HEK293T (cell line): ENCODE data around the gene DPH7.

Experiments used
- BHLHE40 ChIP-seq: fragments of 450-650 bp; IDR thresholded peaks from 2 replicates; pipeline ENCODE4 v1.6.1; 2016; ENCODE audit warnings: mild to moderate bottlenecking, moderate library complexity, borderline replicate concordance
- ELF4 ChIP-seq: fragments of 450-650 bp; IDR thresholded peaks from 2 replicates; pipeline ENCODE4 v1.6.1; 2017; ENCODE audit warnings: antibody characterized with exemption
- FOXA1 ChIP-seq: fragments of 450-650 bp; IDR thresholded peaks from 2 replicates; pipeline ENCODE4 v1.6.1; 2016; ENCODE audit warnings: mild to moderate bottlenecking
- FOXK2 ChIP-seq: fragments of 450-650 bp; IDR thresholded peaks from 2 replicates; pipeline ENCODE4 v1.6.1; 2016; ENCODE audit warnings: mild to moderate bottlenecking
- FOXM1 ChIP-seq: fragments of 450-650 bp; IDR thresholded peaks from 2 replicates; pipeline ENCODE4 v1.6.1; 2017; ENCODE audit warnings: mild to moderate bottlenecking, borderline replicate concordance
- L3MBTL2 ChIP-seq: fragments of 450-650 bp; conservative IDR thresholded peaks from 2 replicates; pipeline ENCODE4 v1.6.1; 2016; ENCODE audit warnings: mild to moderate bottlenecking
- LEF1 ChIP-seq: fragments of 450-650 bp; IDR thresholded peaks from 2 replicates; pipeline ENCODE4 v1.6.1; 2017; ENCODE audit warnings: mild to moderate bottlenecking, borderline replicate concordance
- NFRKB ChIP-seq: fragments of 450-650 bp; IDR thresholded peaks from 2 replicates; pipeline ENCODE4 v1.6.1; 2016; ENCODE audit warnings: mild to moderate bottlenecking, moderate library complexity
- PKNOX1 ChIP-seq: fragments of 450-650 bp; IDR thresholded peaks from 2 replicates; pipeline ENCODE4 v1.6.1; 2016
- SP1 ChIP-seq: fragments of 450-650 bp; IDR thresholded peaks from 2 replicates; pipeline ENCODE4 v1.6.1; 2017
- SUZ12 ChIP-seq: fragments of 450-650 bp; IDR thresholded peaks from 2 replicates; pipeline ENCODE4 v1.6.1; 2016; ENCODE audit warnings: mild to moderate bottlenecking
- TARDBP ChIP-seq: fragments of 450-650 bp; IDR thresholded peaks from 2 replicates; pipeline ENCODE4 v1.6.1; 2016
- ZNF384 ChIP-seq: fragments of 450-650 bp; IDR thresholded peaks from 2 replicates; pipeline ENCODE4 v1.6.1; 2016

GRCh38 chr9:137521405-137521985 is 57.2 kb downstream of the DPH7 start:
- no peak for TF ChIP-seq BHLHE40
- TF ChIP-seq LEF1, result no peak
- TF ChIP-seq FOXK2, result no peak
- no peak for TF ChIP-seq ELF4
- TF ChIP-seq TARDBP, result no peak
- TF ChIP-seq FOXM1, result no peak
- no peak for TF ChIP-seq SUZ12
- no peak for TF ChIP-seq ZNF384
- no peak for TF ChIP-seq L3MBTL2
- TF ChIP-seq NFRKB, result no peak
- TF ChIP-seq FOXA1, result no peak
- TF ChIP-seq SP1, result no peak
- no peak for TF ChIP-seq PKNOX1
